Thyroid gland (tissue), 4 donors: ENCODE results near the gene NXPE1. TPM values are rescaled to one million over a fixed set of nuclear protein-coding genes. Genes with fewer than 3 reads are reported as not detected.

Experiments
- DNase-seq, 2 donors: peaks; one replicate each; pipeline ENCODE4 v3.0.0-alpha.2; 2019
- H3K27ac ChIP-seq, 3 donors: fragments of 200-600 bp; sonication (generic); 1 replicate in 2 of 3; 2 replicates in 1 of 3; pipeline ENCODE4 v1.5.1; 2016 to 2019; ENCODE audit warnings: mild to moderate bottlenecking in 1 of 3, moderate library complexity in 1 of 3
- H3K27me3 ChIP-seq: fragments of 200-600 bp; sonication (generic); one replicate; pipeline ENCODE4 v1.5.1; 2019
- H3K36me3 ChIP-seq, 2 donors: fragments of 200-600 bp; sonication (generic); one replicate each; pipeline ENCODE4 v1.5.1; 2016 to 2019
- H3K4me1 ChIP-seq, 2 donors: fragments of 200-600 bp; sonication (generic); one replicate each; pipeline ENCODE4 v1.5.1; 2017 to 2019
- H3K4me3 ChIP-seq, 3 donors: fragments of 200-600 bp; sonication (generic); replicated peaks in 1 of 3; 1 replicate in 2 of 3; 2 replicates in 1 of 3; pipeline ENCODE4 v1.5.1; 2016; ENCODE audit warnings: mild to moderate bottlenecking in 1 of 3
- H3K9me3 ChIP-seq: fragments of 200-600 bp; sonication (generic); one replicate; pipeline ENCODE4 v1.5.1; 2017
- POLR2A ChIP-seq, 2 donors: fragments of 450-650 bp; IDR thresholded peaks; one replicate each; pipeline ENCODE4 v1.6.1; 2017; ENCODE audit warnings: antibody characterized with exemption in 2 of 2, mild to moderate bottlenecking in 2 of 2, moderate library complexity in 1 of 2
- WGBS, 2 donors: methylation state at CpG; one replicate each; pipeline ENCODE4 v1.1.5; 2017; 5-methylcytosine and 5-hydroxymethylcytosine counted together
- intact Hi-C: fragments of 100-400 bp; cut with DNase I; formaldehyde crosslinking; loops from one replicate; pipeline ENCODE4 v1.15.1; 2023
- small RNA-seq: library from RNA; depleted of rRNA; stranded (forward); fragments of <200 nt; gene quantifications from one replicate; pipeline ENCODE3, GENCODE V24; 2016
- total RNA-seq, 4 donors: library from RNA; depleted of rRNA; stranded (reverse); fragments of >200 nt; gene quantifications; one replicate each; pipeline ENCODE4 v1.2.3, GENCODE V29; 2016
- TF ChIP-seq, protein P1 (sequence below), 6 experiments: fragments of 200-600 bp in 3 of 6; fragments of 450-650 bp in 3 of 6; sonication (generic) in 3 of 6; IDR thresholded peaks; one replicate each; pipeline ENCODE4 v1.5.1; 2016 to 2019; ENCODE audit warnings: antibody characterized with exemption in 6 of 6, mild to moderate bottlenecking in 2 of 6, inconsistent platforms in 1 of 6, moderate library complexity in 1 of 6

NXPE1 gene
- total RNA-seq, 4 donors from 2014 or later, result not detected

DNA sequence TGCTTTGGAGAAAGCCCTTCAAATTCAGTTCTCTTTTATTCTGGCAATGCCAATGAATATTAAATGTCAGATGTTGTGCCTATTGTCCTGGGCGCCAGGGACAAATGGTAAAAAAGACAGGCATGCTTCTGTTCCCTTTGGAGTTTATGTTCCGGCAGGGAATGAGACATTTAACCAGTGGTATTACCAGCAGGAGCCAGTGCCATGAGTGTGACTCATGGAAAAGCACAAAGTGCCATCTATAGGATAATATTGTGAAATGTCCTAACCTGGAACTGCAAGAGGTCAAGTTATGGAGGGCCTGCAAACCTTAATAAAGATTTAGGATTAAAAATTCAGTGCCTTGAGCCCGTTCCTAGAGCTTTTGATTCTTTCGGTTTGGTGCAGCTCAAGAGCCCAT is 80.9 kb downstream of the NXPE1 start:
- no peaks in the 10 kb centered on the region for H3K9me3 ChIP-seq
- TF ChIP-seq, protein P1, sequence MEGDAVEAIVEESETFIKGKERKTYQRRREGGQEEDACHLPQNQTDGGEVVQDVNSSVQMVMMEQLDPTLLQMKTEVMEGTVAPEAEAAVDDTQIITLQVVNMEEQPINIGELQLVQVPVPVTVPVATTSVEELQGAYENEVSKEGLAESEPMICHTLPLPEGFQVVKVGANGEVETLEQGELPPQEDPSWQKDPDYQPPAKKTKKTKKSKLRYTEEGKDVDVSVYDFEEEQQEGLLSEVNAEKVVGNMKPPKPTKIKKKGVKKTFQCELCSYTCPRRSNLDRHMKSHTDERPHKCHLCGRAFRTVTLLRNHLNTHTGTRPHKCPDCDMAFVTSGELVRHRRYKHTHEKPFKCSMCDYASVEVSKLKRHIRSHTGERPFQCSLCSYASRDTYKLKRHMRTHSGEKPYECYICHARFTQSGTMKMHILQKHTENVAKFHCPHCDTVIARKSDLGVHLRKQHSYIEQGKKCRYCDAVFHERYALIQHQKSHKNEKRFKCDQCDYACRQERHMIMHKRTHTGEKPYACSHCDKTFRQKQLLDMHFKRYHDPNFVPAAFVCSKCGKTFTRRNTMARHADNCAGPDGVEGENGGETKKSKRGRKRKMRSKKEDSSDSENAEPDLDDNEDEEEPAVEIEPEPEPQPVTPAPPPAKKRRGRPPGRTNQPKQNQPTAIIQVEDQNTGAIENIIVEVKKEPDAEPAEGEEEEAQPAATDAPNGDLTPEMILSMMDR (IDR thresholded peaks at IDR 0.05), result no peak
- no peak for TF ChIP-seq POLR2A (IDR thresholded peaks at IDR 0.05)
- H3K27ac ChIP-seq, result no peak overlapping the region
- WGBS, 2 donors, result 62 to 79% methylated on average over 4 of the region's 4 CpGs
- no peaks in the 10 kb centered on the region for H3K27me3 ChIP-seq
- DNase-seq, result no peak
- H3K36me3 ChIP-seq, result no peaks in the 10 kb centered on the region
- H3K4me3 ChIP-seq, result no peak overlapping the region
- intact Hi-C loops, result no loop called here
- no peaks in the 10 kb centered on the region for H3K4me1 ChIP-seq

DNA sequence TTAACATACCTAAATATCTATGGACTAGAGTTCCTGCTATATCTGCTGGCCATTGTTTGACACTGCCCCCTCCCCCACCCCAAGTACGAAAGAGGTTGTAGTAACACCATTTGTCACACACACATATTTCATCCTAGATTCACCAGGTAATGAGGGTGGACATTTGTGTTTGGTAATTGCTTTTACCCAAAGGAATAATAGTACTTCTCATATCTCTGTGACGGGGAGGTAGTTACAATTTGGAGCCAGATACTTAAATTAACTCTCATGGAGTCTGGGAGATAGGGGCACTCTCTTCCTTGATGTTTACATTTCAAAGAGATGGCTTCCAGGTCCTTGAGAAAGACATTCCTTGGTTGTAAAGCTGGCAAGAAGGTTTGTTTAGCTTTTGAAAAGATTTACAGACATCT is 81.7 kb downstream of the NXPE1 start:
- TF ChIP-seq POLR2A (IDR thresholded peaks at IDR 0.05), result no peak
- TF ChIP-seq, protein P1 (IDR thresholded peaks at IDR 0.05), result no peak
- intact Hi-C loops, result no loop called here
- Histone ChIP-seq H3K27ac (no peak overlapping the region), H3K9me3 (no peaks in the 10 kb centered on the region), H3K4me1 (no peaks in the 10 kb centered on the region), H3K4me3 (no peak overlapping the region), H3K27me3 (no peaks in the 10 kb centered on the region), H3K36me3 (no peaks in the 10 kb centered on the region)
- no peak for DNase-seq
- WGBS, 2 donors, result 20 to 42% methylated on average over 2 of the region's 2 CpGs

DNA sequence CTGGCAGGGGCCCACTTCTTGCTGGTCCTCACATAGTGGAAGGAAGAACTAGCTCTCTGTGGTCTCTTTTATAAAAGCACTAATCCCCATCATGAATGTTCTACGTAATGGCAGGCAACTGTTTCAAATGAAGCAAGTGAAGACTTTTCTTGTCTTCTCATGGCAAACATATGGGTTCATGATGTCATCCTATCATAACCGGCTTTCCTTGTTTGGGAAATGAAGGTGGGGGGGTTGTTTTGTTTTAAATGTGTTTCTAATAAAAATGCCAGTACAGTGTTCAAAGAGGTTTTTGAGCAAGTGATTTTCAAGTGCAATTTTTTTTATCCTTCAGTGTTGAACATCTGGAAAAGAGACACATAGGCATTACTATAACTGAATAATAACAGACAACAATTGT is 87.0 kb downstream of the NXPE1 start:
- intact Hi-C loops, result no loop called here
- Histone ChIP-seq H3K27ac (no peak overlapping the region), H3K4me3 (no peak overlapping the region), H3K9me3 (no peaks in the 10 kb centered on the region), H3K36me3 (no peaks in the 10 kb centered on the region), H3K4me1 (no peaks in the 10 kb centered on the region), H3K27me3 (no peaks in the 10 kb centered on the region)
- 97 to 100% methylated on average over 2 of the region's 2 CpGs for WGBS, 2 donors
- DNase-seq, result no peak
- TF ChIP-seq POLR2A (IDR thresholded peaks at IDR 0.05), result no peak

Small RNAs within 50 kb of the gene (small RNA-seq; reads per million reads assigned to genes)
- gene RF01210, result not detected

Other genes starting within 250 kb of the NXPE1 start
- 10 to 100 TPM; 13.6 to 19.7 (median 16.2) TPM for gene C11orf71, start 159.4 kb downstream of the NXPE1 start, total RNA-seq
- 10 to 100 TPM; 20.8 to 30.1 (median 23.7) TPM for gene RBM7, start 159.2 kb downstream of the NXPE1 start, total RNA-seq
- gene REXO2, start 120.4 kb downstream of the NXPE1 start, total RNA-seq, result 100 to 1,000 TPM in 1 of 4 donors, 10 to 100 TPM in 3; 49.0 to 105 (median 63.0) TPM
- gene NXPE4, start 35.9 kb upstream of the NXPE1 start, total RNA-seq, result not detected
- not detected for gene NXPE2, start 118.6 kb upstream of the NXPE1 start, total RNA-seq